Measurements from ENCODE around the gene PRTN3.

Gene PRTN3

GRCh38 chr19:803099-803561, 37.7 kb upstream of the PRTN3 start:
- no peak for DNase-seq (ENCODE audit: low read depth in 2 of 3, low spot score in 2 of 3)

- no peak for DNase-seq (ENCODE audit: low read depth in 2 of 3, low spot score in 2 of 3)
These were observed 36.9 kb upstream of the PRTN3 start for GRCh38 chr19:803686-804418.

- no peak for DNase-seq (ENCODE audit: low read depth in 2 of 3, low spot score in 2 of 3)
These were observed 36.2 kb upstream of the PRTN3 start for GRCh38 chr19:804419-805165.

- DNase-seq (ENCODE audit: low read depth in 2 of 3, low spot score in 2 of 3): no peak
These were observed 35.6 kb upstream of the PRTN3 start for GRCh38 chr19:805166-805551.

- DNase-seq (ENCODE audit: low read depth in 2 of 3, low spot score in 2 of 3): no peak
These were observed 34.9 kb upstream of the PRTN3 start for GRCh38 chr19:805600-806550.

GRCh38 chr19:806815-807421, 33.9 kb upstream of the PRTN3 start:
- no peak for DNase-seq (ENCODE audit: low read depth in 2 of 3, low spot score in 2 of 3)

- DNase-seq (ENCODE audit: low read depth in 2 of 3, low spot score in 2 of 3): no peak
These were observed 33.0 kb upstream of the PRTN3 start for GRCh38 chr19:807627-808422.

GRCh38 chr19:808423-808775, 32.4 kb upstream of the PRTN3 start:
- DNase-seq (ENCODE audit: low read depth in 2 of 3, low spot score in 2 of 3): no peak

- DNase-seq (ENCODE audit: low read depth in 2 of 3, low spot score in 2 of 3): no peak
These were observed 30.5 kb upstream of the PRTN3 start for GRCh38 chr19:810077-810855.

- DNase-seq (ENCODE audit: low read depth in 2 of 3, low spot score in 2 of 3): no peak
These were observed 29.8 kb upstream of the PRTN3 start for GRCh38 chr19:810883-811489.

GRCh38 chr19:811506-812048, 29.2 kb upstream of the PRTN3 start:
- no peak for DNase-seq (ENCODE audit: low read depth in 2 of 3, low spot score in 2 of 3)

- DNase-seq (ENCODE audit: low read depth in 2 of 3, low spot score in 2 of 3): no peak
These were observed 28.6 kb upstream of the PRTN3 start for GRCh38 chr19:812049-812746.

- no peak for DNase-seq (ENCODE audit: low read depth in 2 of 3, low spot score in 2 of 3)
These were observed 28.0 kb upstream of the PRTN3 start for GRCh38 chr19:812747-813218.

- no peak for DNase-seq (ENCODE audit: low read depth in 2 of 3, low spot score in 2 of 3)
These were observed 27.3 kb upstream of the PRTN3 start for GRCh38 chr19:813219-814151.

- no peak for DNase-seq (ENCODE audit: low read depth in 2 of 3, low spot score in 2 of 3)
These were observed 26.4 kb upstream of the PRTN3 start for GRCh38 chr19:814152-815078.

All from activated CD8-positive, alpha-beta memory T cell treated with anti-CD3 and anti-CD28 coated beads for 48 hours (primary cell).